CD4-positive, alpha-beta T cell (primary cell): ENCODE data around the gene IL17RE. TPM values are rescaled to one million over a fixed set of nuclear protein-coding genes. Genes with fewer than 3 reads are reported as not detected.

ENCODE experiments used
- ATAC-seq: fragments of 200-7000 bp; cut with Tn5 transposase; one replicate; pipeline ENCODE4 v1.10.0; 2022; ENCODE audit warnings: mild to moderate bottlenecking; ENCODE audit not compliant: poor library complexity
- CTCF ChIA-PET: fragments of 350-600 bp; sonication (Branson Sonifier 250); formaldehyde crosslinking; loops from one replicate; lab custom pipeline; 2021; ENCODE audit warnings: antibody characterized with exemption, inconsistent platforms; lab: Charles Lee
- POLR2A ChIA-PET: fragments of 350-600 bp; sonication (Branson Sonifier 250); formaldehyde crosslinking; loops from one replicate; lab custom pipeline; 2021; ENCODE audit warnings: antibody characterized with exemption, inconsistent platforms; lab: Charles Lee
- DNase-seq, 14 experiments: peaks; one replicate each; pipeline ENCODE4 v3.0.0-alpha.2; 2013 to 2020; ENCODE audit warnings: mixed read lengths in 2 of 14
- H3K27ac ChIP-seq, 2 donors: one replicate each; pipeline versions ENCODE4 v1.5.1 to v1.7.0; 2013; ENCODE audit warnings: low read length in 2 of 2, low read depth in 1 of 2, mild to moderate bottlenecking in 1 of 2
- H3K27me3 ChIP-seq, 2 experiments: 1 replicate in 1 of 2; 2 replicates in 1 of 2; pipeline versions ENCODE4 v1.6.1 to v1.7.0; 2013; ENCODE audit warnings: low read length in 2 of 2, control low read depth in 1 of 2, mild to moderate bottlenecking in 1 of 2, moderate library complexity in 1 of 2; ENCODE audit not compliant: insufficient read depth in 2 of 2, control insufficient read depth in 1 of 2
- H3K36me3 ChIP-seq: one replicate; pipeline ENCODE4 v1.6.1; 2013; ENCODE audit warnings: low read length, control low read depth; ENCODE audit not compliant: insufficient read depth
- H3K4me1 ChIP-seq: one replicate; pipeline ENCODE4 v1.6.1; 2013; ENCODE audit warnings: low read length, control low read depth; ENCODE audit not compliant: insufficient read depth
- H3K4me3 ChIP-seq: one replicate; pipeline ENCODE4 v1.5.1; 2013; ENCODE audit warnings: mild to moderate bottlenecking, low read length, moderate library complexity
- H3K9me3 ChIP-seq, 2 experiments: 1 replicate in 1 of 2; 2 replicates in 1 of 2; pipeline versions ENCODE4 v1.6.1 to v1.7.0; 2013; ENCODE audit warnings: low read length in 2 of 2, mild to moderate bottlenecking in 2 of 2, control low read depth in 1 of 2, moderate library complexity in 1 of 2; ENCODE audit not compliant: control insufficient read depth in 1 of 2, insufficient read depth in 1 of 2
- H3K27ac Mint-ChIP-seq: one replicate; pipeline ENCODE4 v1.8.0; 2020; ENCODE audit warnings: mixed read lengths
- H3K27me3 Mint-ChIP-seq: one replicate; pipeline ENCODE4 v1.8.0; 2021; ENCODE audit warnings: mixed read lengths
- H3K36me3 Mint-ChIP-seq: one replicate; pipeline ENCODE4 v1.8.0; 2021; ENCODE audit warnings: low read depth, mixed read lengths
- H3K4me1 Mint-ChIP-seq: one replicate; pipeline ENCODE4 v1.8.0; 2021; ENCODE audit warnings: low read depth, mixed read lengths
- H3K4me3 Mint-ChIP-seq: one replicate; pipeline ENCODE4 v1.8.0; 2020; ENCODE audit warnings: mild to moderate bottlenecking, mixed read lengths
- H3K9me3 Mint-ChIP-seq: one replicate; pipeline ENCODE4 v1.8.0; 2020; ENCODE audit warnings: mixed read lengths
- intact Hi-C, 2 experiments: fragments of 100-400 bp; cut with DNase I in 1 of 2; cut with micrococcal nuclease in 1 of 2; formaldehyde crosslinking; loops; one replicate each; pipeline versions ENCODE4 v1.15.1 to v1.9.0; 2023 to 2025; cut with DNase I, micrococcal nuclease
- total RNA-seq, 174 experiments: library from RNA in 2 of 174; stranded (reverse) in 2 of 174; gene quantifications; one replicate each; pipeline ENCODE4 v1.2.3 and lab custom pipeline; 2021 to 2026
- TF ChIP-seq, protein P1 (sequence below): fragments of 200-600 bp; IDR thresholded peaks from one replicate; pipeline ENCODE4 v1.8.0; 2022; ENCODE audit warnings: antibody characterized with exemption, mild to moderate bottlenecking

The IL17RE gene
- total RNA-seq, 2 experiments from 2014 or later: 1.4 to 1.6 TPM

GRCh38 chr3:9859530-9860025 lies 43.1 kb upstream of the IL17RE start:
- Histone ChIP-seq H3K9me3 (peaks cover 0 to 8% of the 10 kb centered on the region in 2 experiments), H3K27ac (no peak overlapping the region), H3K4me3 (no peak overlapping the region), H3K27me3 (peaks cover 11 to 17% of the 10 kb centered on the region in 2 experiments), H3K36me3 (no peaks in the 10 kb centered on the region), H3K4me1 (peaks cover 9% of the 10 kb centered on the region)
- ATAC-seq (no peak), DNase-seq (no peak)
- intact Hi-C loops: no loop called here
- Mint-ChIP-seq H3K27ac (no peak overlapping the region), H3K36me3 (no peaks in the 10 kb centered on the region), H3K27me3 (peaks cover 9% of the 10 kb centered on the region), H3K4me1 (no peaks in the 10 kb centered on the region), H3K9me3 (no peaks in the 10 kb centered on the region), H3K4me3 (no peak overlapping the region)
- ChIA-PET CTCF (no interaction called here), POLR2A (no interaction called here)
- TF ChIP-seq, protein P1, sequence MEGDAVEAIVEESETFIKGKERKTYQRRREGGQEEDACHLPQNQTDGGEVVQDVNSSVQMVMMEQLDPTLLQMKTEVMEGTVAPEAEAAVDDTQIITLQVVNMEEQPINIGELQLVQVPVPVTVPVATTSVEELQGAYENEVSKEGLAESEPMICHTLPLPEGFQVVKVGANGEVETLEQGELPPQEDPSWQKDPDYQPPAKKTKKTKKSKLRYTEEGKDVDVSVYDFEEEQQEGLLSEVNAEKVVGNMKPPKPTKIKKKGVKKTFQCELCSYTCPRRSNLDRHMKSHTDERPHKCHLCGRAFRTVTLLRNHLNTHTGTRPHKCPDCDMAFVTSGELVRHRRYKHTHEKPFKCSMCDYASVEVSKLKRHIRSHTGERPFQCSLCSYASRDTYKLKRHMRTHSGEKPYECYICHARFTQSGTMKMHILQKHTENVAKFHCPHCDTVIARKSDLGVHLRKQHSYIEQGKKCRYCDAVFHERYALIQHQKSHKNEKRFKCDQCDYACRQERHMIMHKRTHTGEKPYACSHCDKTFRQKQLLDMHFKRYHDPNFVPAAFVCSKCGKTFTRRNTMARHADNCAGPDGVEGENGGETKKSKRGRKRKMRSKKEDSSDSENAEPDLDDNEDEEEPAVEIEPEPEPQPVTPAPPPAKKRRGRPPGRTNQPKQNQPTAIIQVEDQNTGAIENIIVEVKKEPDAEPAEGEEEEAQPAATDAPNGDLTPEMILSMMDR: no peak

GRCh38 chr3:9861201-9861600 lies 41.4 kb upstream of the IL17RE start:
- Histone ChIP-seq H3K9me3 (peaks cover 0 to 8% of the 10 kb centered on the region in 2 experiments), H3K4me1 (peaks cover 9% of the 10 kb centered on the region), H3K27me3 (peaks cover 11 to 17% of the 10 kb centered on the region in 2 experiments), H3K4me3 (no peak overlapping the region), H3K27ac (no peak overlapping the region), H3K36me3 (no peaks in the 10 kb centered on the region)
- H3K9me3 Mint-ChIP-seq: no peaks in the 10 kb centered on the region
- POLR2A ChIA-PET: no interaction called here
- H3K36me3 Mint-ChIP-seq: no peaks in the 10 kb centered on the region
- no peak overlapping the region for H3K27ac Mint-ChIP-seq
- peaks cover 9% of the 10 kb centered on the region for H3K27me3 Mint-ChIP-seq
- TF ChIP-seq, protein P1: no peak
- no peak for ATAC-seq
- CTCF ChIA-PET: no interaction called here
- intact Hi-C loops: no loop called here
- DNase-seq: no peak
- H3K4me3 Mint-ChIP-seq: no peak overlapping the region
- H3K4me1 Mint-ChIP-seq: no peaks in the 10 kb centered on the region

- Histone ChIP-seq H3K27ac (no peak overlapping the region), H3K4me1 (peaks cover 9% of the 10 kb centered on the region)
- no peaks in the 10 kb centered on the region for H3K9me3 Mint-ChIP-seq
Measured at GRCh38 chr3:9861626-9862130, 41.0 kb upstream of the IL17RE start.

More at GRCh38 chr3:9861626-9862130, 41.0 kb upstream of the IL17RE start:
- ChIA-PET POLR2A (no interaction called here), CTCF (no interaction called here)
- Mint-ChIP-seq H3K36me3 (no peaks in the 10 kb centered on the region), H3K4me3 (no peak overlapping the region), H3K4me1 (no peaks in the 10 kb centered on the region), H3K27me3 (peaks cover 9% of the 10 kb centered on the region), H3K27ac (no peak overlapping the region)
- DNase-seq (no peak), ATAC-seq (no peak)
- H3K36me3 ChIP-seq: no peaks in the 10 kb centered on the region
- intact Hi-C loops: no loop called here
- H3K27me3 ChIP-seq: peaks cover 11 to 17% of the 10 kb centered on the region in 2 experiments
- no peak overlapping the region for H3K4me3 ChIP-seq
- H3K9me3 ChIP-seq: peaks cover 0 to 8% of the 10 kb centered on the region in 2 experiments
- TF ChIP-seq, protein P1: no peak
